Keratinocyte (primary cell): Measurements from ENCODE around the gene ARFGEF3.

Experiments used
- CTCF ChIP-seq, 3 experiments: IDR thresholded peaks in 1 of 3; conservative IDR thresholded peaks in 1 of 3; optimal IDR thresholded peaks in 1 of 3; 2 replicates in 2 of 3; 3 replicates in 1 of 3; pipeline versions ENCODE3 to v1.5.1; 2011; ENCODE audit warnings: low read length in 3 of 3, mild to moderate bottlenecking in 3 of 3, moderate library complexity in 2 of 3, control low read depth in 1 of 3, inconsistent platforms in 1 of 3; ENCODE audit not compliant: insufficient read depth in 2 of 3; ENCODE audit errors: extremely low read depth in 1 of 3
- EZH2 ChIP-seq: IDR thresholded peaks from one replicate; pipeline ENCODE4 v1.6.1; 2012; ENCODE audit warnings: inconsistent platforms, mild to moderate bottlenecking, low read length, moderate library complexity

GRCh38 chr6:138309695-138310094, 148.0 kb downstream of the ARFGEF3 start:
- TF ChIP-seq CTCF (optimal IDR thresholded peaks at IDR 0.05 in 1 of 3, IDR thresholded peaks at IDR 0.05 in 1 of 3, conservative IDR thresholded peaks at IDR 0.05 in 1 of 3; ENCODE audit: extremely low read depth in 1 of 3, insufficient read depth in 2 of 3, low read length in 3 of 3) (no peak), EZH2 (no peak)
